Astrocyte (in vitro differentiated cells and primary cell): ENCODE results near the gene CLEC6A.

Experiments
- EZH2 ChIP-seq: IDR thresholded peaks from 2 replicates; pipeline ENCODE4 v1.6.1; 2012; ENCODE audit warnings: mild to moderate bottlenecking, low read length, inconsistent platforms; ENCODE audit not compliant: insufficient read depth
- TF ChIP-seq, protein P1 (sequence below): IDR thresholded peaks from 2 replicates; pipeline ENCODE4 v1.5.1; 2011; ENCODE audit warnings: low read depth, mild to moderate bottlenecking, inconsistent platforms, low read length, moderate library complexity; ENCODE audit not compliant: insufficient read depth

GRCh38 chr12:8519171-8519570, 63.4 kb downstream of the CLEC6A start:
- TF ChIP-seq, protein P1, sequence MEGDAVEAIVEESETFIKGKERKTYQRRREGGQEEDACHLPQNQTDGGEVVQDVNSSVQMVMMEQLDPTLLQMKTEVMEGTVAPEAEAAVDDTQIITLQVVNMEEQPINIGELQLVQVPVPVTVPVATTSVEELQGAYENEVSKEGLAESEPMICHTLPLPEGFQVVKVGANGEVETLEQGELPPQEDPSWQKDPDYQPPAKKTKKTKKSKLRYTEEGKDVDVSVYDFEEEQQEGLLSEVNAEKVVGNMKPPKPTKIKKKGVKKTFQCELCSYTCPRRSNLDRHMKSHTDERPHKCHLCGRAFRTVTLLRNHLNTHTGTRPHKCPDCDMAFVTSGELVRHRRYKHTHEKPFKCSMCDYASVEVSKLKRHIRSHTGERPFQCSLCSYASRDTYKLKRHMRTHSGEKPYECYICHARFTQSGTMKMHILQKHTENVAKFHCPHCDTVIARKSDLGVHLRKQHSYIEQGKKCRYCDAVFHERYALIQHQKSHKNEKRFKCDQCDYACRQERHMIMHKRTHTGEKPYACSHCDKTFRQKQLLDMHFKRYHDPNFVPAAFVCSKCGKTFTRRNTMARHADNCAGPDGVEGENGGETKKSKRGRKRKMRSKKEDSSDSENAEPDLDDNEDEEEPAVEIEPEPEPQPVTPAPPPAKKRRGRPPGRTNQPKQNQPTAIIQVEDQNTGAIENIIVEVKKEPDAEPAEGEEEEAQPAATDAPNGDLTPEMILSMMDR, result no peak
- no peak for TF ChIP-seq EZH2
